ENCODE measurements around the gene VTN.

DNA sequence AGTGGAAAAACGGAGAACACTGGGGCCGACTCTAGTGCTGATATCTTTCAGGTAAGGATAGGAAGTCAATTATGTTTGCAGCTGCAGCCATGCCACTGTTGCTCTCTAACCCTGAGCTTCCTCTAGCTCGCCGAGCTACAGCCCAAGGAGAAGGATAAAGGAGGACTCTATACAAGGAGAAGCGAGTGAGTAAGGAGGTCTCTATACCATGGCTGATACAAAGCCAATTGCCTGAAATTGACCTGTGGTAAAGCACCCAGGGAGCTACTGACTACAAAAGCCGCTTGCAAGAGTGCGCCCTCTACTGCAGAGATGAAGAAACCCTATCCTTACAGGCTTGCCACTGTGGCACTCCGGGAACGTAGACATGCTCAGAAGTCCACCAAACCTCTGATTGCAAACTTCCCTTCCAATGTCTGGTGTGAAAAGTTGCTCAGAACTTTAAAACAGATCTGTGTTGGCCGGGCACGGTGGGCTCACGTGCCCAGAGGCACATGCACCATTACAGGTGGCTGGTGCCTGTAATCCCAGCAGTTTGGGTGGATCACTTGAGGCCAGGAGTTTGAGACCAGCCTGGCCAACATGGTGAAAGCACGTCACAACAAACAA is 46.7 kb upstream of the VTN start:
- TF ChIP-seq, protein P1, sequence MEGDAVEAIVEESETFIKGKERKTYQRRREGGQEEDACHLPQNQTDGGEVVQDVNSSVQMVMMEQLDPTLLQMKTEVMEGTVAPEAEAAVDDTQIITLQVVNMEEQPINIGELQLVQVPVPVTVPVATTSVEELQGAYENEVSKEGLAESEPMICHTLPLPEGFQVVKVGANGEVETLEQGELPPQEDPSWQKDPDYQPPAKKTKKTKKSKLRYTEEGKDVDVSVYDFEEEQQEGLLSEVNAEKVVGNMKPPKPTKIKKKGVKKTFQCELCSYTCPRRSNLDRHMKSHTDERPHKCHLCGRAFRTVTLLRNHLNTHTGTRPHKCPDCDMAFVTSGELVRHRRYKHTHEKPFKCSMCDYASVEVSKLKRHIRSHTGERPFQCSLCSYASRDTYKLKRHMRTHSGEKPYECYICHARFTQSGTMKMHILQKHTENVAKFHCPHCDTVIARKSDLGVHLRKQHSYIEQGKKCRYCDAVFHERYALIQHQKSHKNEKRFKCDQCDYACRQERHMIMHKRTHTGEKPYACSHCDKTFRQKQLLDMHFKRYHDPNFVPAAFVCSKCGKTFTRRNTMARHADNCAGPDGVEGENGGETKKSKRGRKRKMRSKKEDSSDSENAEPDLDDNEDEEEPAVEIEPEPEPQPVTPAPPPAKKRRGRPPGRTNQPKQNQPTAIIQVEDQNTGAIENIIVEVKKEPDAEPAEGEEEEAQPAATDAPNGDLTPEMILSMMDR (IDR thresholded peaks at IDR 0.05): peak in 5 of 7 experiments; percentile 43 to 65 (median 49)
- no peak for TF ChIP-seq POLR2A (IDR thresholded peaks at IDR 0.05)
- no peak for TF ChIP-seq EP300 (IDR thresholded peaks at IDR 0.05)
- peak in 1 of 3 donors; percentile 19 for TF ChIP-seq POLR2AphosphoS5 (IDR thresholded peaks at IDR 0.05)

Measured in stomach (tissue), 4 donors.